GM23338 (cell line): ENCODE data around the gene XXYLT1.

ENCODE experiments used
- EZH2 ChIP-seq: fragments of 200-600 bp; sonication (generic); IDR thresholded peaks from one replicate; pipeline ENCODE4 v1.8.0; 2017; ENCODE audit warnings: antibody characterized with exemption, mild to moderate bottlenecking, low read depth; ENCODE audit not compliant: unreplicated experiment
- JUNB ChIP-seq: IDR thresholded peaks from one replicate; pipeline ENCODE4 v1.6.1; 2016; ENCODE audit warnings: antibody characterized with exemption; ENCODE audit not compliant: unreplicated experiment
- POLR2AphosphoS5 ChIP-seq: IDR thresholded peaks from 2 replicates; pipeline ENCODE4 v1.6.1; 2016; ENCODE audit warnings: antibody characterized with exemption, low read depth
- TF ChIP-seq, protein P1 (sequence below), 2 experiments: fragments of 200-600 bp in 1 of 2; sonication (generic) in 1 of 2; conservative IDR thresholded peaks; 2 replicates each; pipeline versions ENCODE4 v1.5.1 to v1.6.1; 2016 to 2017; ENCODE audit warnings: antibody characterized with exemption in 2 of 2, low read depth in 2 of 2, mild to moderate bottlenecking in 2 of 2, moderate library complexity in 1 of 2
- TF ChIP-seq, protein P2 (sequence below): IDR thresholded peaks from 2 replicates; pipeline ENCODE4 v1.6.1; 2016; ENCODE audit warnings: antibody characterized with exemption

DNA sequence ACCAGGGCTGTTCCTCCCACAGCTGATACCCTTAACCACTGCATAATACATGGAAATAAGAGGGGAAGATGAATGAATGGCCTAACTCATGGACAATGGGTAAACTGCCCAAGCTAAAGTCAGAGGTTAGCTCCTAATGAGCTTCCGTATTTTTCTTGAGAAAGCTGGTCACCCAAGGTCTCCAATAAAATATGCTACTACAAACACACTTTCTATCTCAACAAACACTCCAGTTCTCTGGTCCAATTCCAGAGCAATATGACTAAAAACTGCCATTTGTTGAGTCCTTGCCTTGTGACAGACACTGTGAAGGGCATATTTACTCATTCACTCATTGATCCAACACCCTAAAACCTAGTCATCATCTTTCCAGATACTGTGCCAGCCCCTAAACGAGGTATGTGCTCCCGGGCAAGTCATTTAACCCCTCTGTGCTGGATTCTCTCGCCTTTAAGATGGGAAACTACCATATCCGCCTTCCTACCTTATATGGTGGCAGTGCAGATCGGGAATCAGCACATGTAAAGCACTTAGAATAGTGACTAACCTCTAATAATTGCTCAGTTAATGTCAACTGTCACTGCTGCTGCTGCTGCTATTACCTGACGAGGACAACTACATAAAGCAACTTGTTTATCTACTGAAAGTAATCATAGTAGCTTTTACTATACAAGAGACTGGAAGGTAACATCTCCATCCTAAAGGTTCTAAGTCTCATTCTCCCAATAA, 89.1 kb downstream of the XXYLT1 start:
- TF ChIP-seq, protein P1, sequence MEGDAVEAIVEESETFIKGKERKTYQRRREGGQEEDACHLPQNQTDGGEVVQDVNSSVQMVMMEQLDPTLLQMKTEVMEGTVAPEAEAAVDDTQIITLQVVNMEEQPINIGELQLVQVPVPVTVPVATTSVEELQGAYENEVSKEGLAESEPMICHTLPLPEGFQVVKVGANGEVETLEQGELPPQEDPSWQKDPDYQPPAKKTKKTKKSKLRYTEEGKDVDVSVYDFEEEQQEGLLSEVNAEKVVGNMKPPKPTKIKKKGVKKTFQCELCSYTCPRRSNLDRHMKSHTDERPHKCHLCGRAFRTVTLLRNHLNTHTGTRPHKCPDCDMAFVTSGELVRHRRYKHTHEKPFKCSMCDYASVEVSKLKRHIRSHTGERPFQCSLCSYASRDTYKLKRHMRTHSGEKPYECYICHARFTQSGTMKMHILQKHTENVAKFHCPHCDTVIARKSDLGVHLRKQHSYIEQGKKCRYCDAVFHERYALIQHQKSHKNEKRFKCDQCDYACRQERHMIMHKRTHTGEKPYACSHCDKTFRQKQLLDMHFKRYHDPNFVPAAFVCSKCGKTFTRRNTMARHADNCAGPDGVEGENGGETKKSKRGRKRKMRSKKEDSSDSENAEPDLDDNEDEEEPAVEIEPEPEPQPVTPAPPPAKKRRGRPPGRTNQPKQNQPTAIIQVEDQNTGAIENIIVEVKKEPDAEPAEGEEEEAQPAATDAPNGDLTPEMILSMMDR (conservative IDR thresholded peaks at IDR 0.05; ENCODE audit: low read depth in 2 of 2): no peak
- TF ChIP-seq EZH2: no peak
- TF ChIP-seq, protein P2, sequence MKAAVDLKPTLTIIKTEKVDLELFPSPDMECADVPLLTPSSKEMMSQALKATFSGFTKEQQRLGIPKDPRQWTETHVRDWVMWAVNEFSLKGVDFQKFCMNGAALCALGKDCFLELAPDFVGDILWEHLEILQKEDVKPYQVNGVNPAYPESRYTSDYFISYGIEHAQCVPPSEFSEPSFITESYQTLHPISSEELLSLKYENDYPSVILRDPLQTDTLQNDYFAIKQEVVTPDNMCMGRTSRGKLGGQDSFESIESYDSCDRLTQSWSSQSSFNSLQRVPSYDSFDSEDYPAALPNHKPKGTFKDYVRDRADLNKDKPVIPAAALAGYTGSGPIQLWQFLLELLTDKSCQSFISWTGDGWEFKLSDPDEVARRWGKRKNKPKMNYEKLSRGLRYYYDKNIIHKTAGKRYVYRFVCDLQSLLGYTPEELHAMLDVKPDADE: no peak
- no peak for TF ChIP-seq JUNB
- no peak for TF ChIP-seq POLR2AphosphoS5
